A375 (cell line): ENCODE measurements around the gene PTPN18. TPM values are rescaled to one million over a fixed set of nuclear protein-coding genes. Genes with fewer than 3 reads are reported as not detected.

ENCODE experiments used
- small RNA-seq: library from RNA; depleted of rRNA; stranded (forward); fragments of <200 nt; gene quantifications from one replicate; pipeline ENCODE3, GENCODE V24; 2014
- total RNA-seq: library from RNA; depleted of rRNA; stranded (reverse); fragments of >200 nt; shearing (Covaris generic); gene quantifications from 2 replicates; pipeline ENCODE4 v1.2.3, GENCODE V29; 2014; rRNA removed

Gene PTPN18
- total RNA-seq, result 13.9 and 16.3 TPM in 2 replicates

GRCh38 chr2:130355578-130356431 lies at the start of gene PTPN18:
TSS of gene PTPN18 (plus strand) at chr2:130356056. CDS start at chr2:130356108, 52 bp downstream.

GRCh38 chr2:130342533-130343275 lies 13.2 kb upstream of the PTPN18 start, which contains the start of gene IMP4:
TSS of gene IMP4 (plus strand) at chr2:130342897. CDS start at chr2:130342933, 36 bp downstream.

Small RNA genes lying within 50 kb of the gene (small RNA-seq; reads per million reads assigned to genes)
- not detected for gene AC132479.1

Other genes starting within 250 kb of the PTPN18 start
- 15.5 and 16.4 TPM in 2 replicates for gene POTEF, start 226.8 kb upstream of the PTPN18 start, total RNA-seq
- 16.5 and 21.1 TPM in 2 replicates for gene CCDC74B, start 210.9 kb upstream of the PTPN18 start, total RNA-seq
- 23.0 and 24.3 TPM in 2 replicates for gene SMPD4, start 174.5 kb upstream of the PTPN18 start, total RNA-seq
- gene MZT2B, start 173.8 kb upstream of the PTPN18 start, total RNA-seq, result 185 and 203 TPM in 2 replicates
- gene TUBA3E, start 157.6 kb upstream of the PTPN18 start, total RNA-seq, result not detected in 2 replicates
- 173 and 182 TPM in 2 replicates for gene IMP4, start 13.2 kb upstream of the PTPN18 start, total RNA-seq
- gene POTEI, start 153.3 kb downstream of the PTPN18 start, total RNA-seq, result 2.8 and 3.1 TPM in 2 replicates
- not detected in 2 replicates for gene CFC1B, start 165.2 kb downstream of the PTPN18 start, total RNA-seq
- not detected in 2 replicates for gene CFC1, start 243.5 kb downstream of the PTPN18 start, total RNA-seq